SK-N-SH (cell line): ENCODE measurements around the gene MAEA. TPM values are rescaled to one million over a fixed set of nuclear protein-coding genes. Genes with fewer than 3 reads are reported as not detected.

ENCODE experiments used
- CTCF ChIA-PET: fragments of 300-600, 350-600 bp; formaldehyde crosslinking; extraction: SDS; loops from one replicate; lab custom pipeline; 2021; lab: Yijun Ruan, JAX
- POLR2A ChIA-PET: fragments of 350-600 bp; sonication (Branson Sonifier 250); formaldehyde crosslinking; extraction: SDS; loops from one replicate; lab custom pipeline; 2020; ENCODE audit warnings: antibody characterized with exemption, inconsistent platforms; lab: Yijun Ruan, JAX
- DNase-seq: peaks from one replicate; pipeline ENCODE4 v3.0.0; 2012
- H2AFZ ChIP-seq: fragments of 200-600 bp; sonication (generic); 2 replicates; pipeline ENCODE4 v1.8.1; 2016; ENCODE audit warnings: antibody characterized with exemption, mild to moderate bottlenecking, low read depth
- H3F3A ChIP-seq: fragments of 200-600 bp; sonication (generic); replicated peaks from 2 replicates; pipeline ENCODE3; 2016; ENCODE audit warnings: antibody characterized with exemption, mild to moderate bottlenecking; ENCODE audit not compliant: insufficient read depth
- H3K27ac ChIP-seq, 2 experiments: fragments of 200-500 bp in 1 of 2; fragments of 200-600 bp in 1 of 2; sonication (Bioruptor generic) in 1 of 2; sonication (generic), shearing (Covaris generic) in 1 of 2; 2 replicates each; pipeline versions ENCODE4 v1.5.1 to v1.6.1; 2014 to 2016; ENCODE audit warnings: low read depth in 2 of 2, inconsistent platforms in 1 of 2, low read length in 1 of 2, mild to moderate bottlenecking in 1 of 2, mixed read lengths in 1 of 2
- H3K27me3 ChIP-seq: fragments of 200-600 bp; sonication (generic), shearing (Covaris generic); 2 replicates; pipeline ENCODE4 v1.6.1; 2016; ENCODE audit warnings: mixed run types; ENCODE audit not compliant: insufficient read depth
- H3K36me3 ChIP-seq, 2 experiments: fragments of 200-500 bp in 1 of 2; fragments of 200-600 bp in 1 of 2; sonication (Bioruptor generic) in 1 of 2; sonication (generic) in 1 of 2; replicated peaks in 1 of 2; 2 replicates each; pipeline versions ENCODE3 to v1.5.1; 2014 to 2016; ENCODE audit warnings: low read length in 1 of 2, mild to moderate bottlenecking in 1 of 2; ENCODE audit not compliant: insufficient read depth in 2 of 2, control insufficient read depth in 1 of 2
- H3K4me1 ChIP-seq, 2 experiments: fragments of 200-500 bp in 1 of 2; fragments of 200-600 bp in 1 of 2; sonication (Bioruptor generic) in 1 of 2; sonication (generic), shearing (Covaris generic) in 1 of 2; 2 replicates each; pipeline versions ENCODE4 v1.5.1 to v1.6.1; 2014 to 2016; ENCODE audit warnings: low read depth in 1 of 2, low read length in 1 of 2, mixed run types in 1 of 2; ENCODE audit not compliant: insufficient read depth in 2 of 2, control insufficient read depth in 1 of 2
- H3K4me2 ChIP-seq: fragments of 200-600 bp; sonication (generic), shearing (Covaris generic); 2 replicates; pipeline ENCODE4 v1.6.1; 2017; ENCODE audit warnings: mixed run types
- H3K4me3 ChIP-seq, 2 experiments: fragments of 200-500 bp in 1 of 2; fragments of 200-600 bp in 1 of 2; sonication (Bioruptor generic) in 1 of 2; sonication (generic), shearing (Covaris generic) in 1 of 2; 2 replicates each; pipeline versions ENCODE4 v1.5.1 to v1.8.1; 2014 to 2016; ENCODE audit warnings: low read depth in 2 of 2, inconsistent platforms in 1 of 2, low read length in 1 of 2, mild to moderate bottlenecking in 1 of 2, mixed read lengths in 1 of 2, moderate library complexity in 1 of 2
- H3K79me2 ChIP-seq: fragments of 200-600 bp; sonication (generic); 2 replicates; pipeline ENCODE4 v1.8.1; 2017; ENCODE audit warnings: mild to moderate bottlenecking; ENCODE audit not compliant: insufficient read depth
- H3K9ac ChIP-seq: fragments of 200-600 bp; sonication (generic); 2 replicates; pipeline ENCODE4 v1.6.1; 2017; ENCODE audit warnings: mixed run types
- H3K9me2 ChIP-seq: fragments of 200-600 bp; sonication (generic); 2 replicates; pipeline ENCODE4 v1.6.1; 2017; ENCODE audit warnings: mixed run types
- H3K9me3 ChIP-seq: fragments of 200-600 bp; sonication (generic); 2 replicates; pipeline ENCODE4 v1.6.1; 2017; ENCODE audit warnings: mixed run types, mild to moderate bottlenecking, moderate library complexity
- H4K20me1 ChIP-seq: fragments of 200-600 bp; sonication (generic); 2 replicates; pipeline ENCODE4 v1.6.1; 2017; ENCODE audit warnings: mild to moderate bottlenecking, mixed run types; ENCODE audit not compliant: insufficient read depth
- CHD2 ChIP-seq: fragments of 150-350 bp; IDR thresholded peaks from 2 replicates; pipeline ENCODE4 v1.6.1; 2018; ENCODE audit warnings: low read length; ENCODE audit not compliant: partially characterized antibody
- FOSL2 ChIP-seq: IDR thresholded peaks from 2 replicates; pipeline ENCODE4 v1.4.0; 2012; ENCODE audit warnings: low read depth, mild to moderate bottlenecking, moderate library complexity, borderline replicate concordance
- FOXJ3 ChIP-seq: sonication (generic); formaldehyde crosslinking; IDR thresholded peaks from 2 replicates; pipeline ENCODE4 v1.5.1; 2020; ENCODE audit warnings: mild to moderate bottlenecking, missing genetic modification reagents
- IRF3 ChIP-seq: fragments of 150-350 bp; IDR thresholded peaks from 2 replicates; pipeline ENCODE4 v1.6.1; 2016; ENCODE audit warnings: mild to moderate bottlenecking, low read depth, low read length
- MEF2A ChIP-seq: IDR thresholded peaks from 2 replicates; pipeline ENCODE4 v1.4.0; 2012; ENCODE audit warnings: low read depth, borderline replicate concordance
- NFIC ChIP-seq: IDR thresholded peaks from 2 replicates; pipeline ENCODE4 v1.4.0; 2012; ENCODE audit warnings: borderline replicate concordance
- PBX3 ChIP-seq: IDR thresholded peaks from 2 replicates; pipeline ENCODE4; 2012
- POLR2AphosphoS5 ChIP-seq: IDR thresholded peaks from 2 replicates; pipeline ENCODE4 v1.6.1; 2012; ENCODE audit warnings: low read depth, low read length
- RXRA ChIP-seq: IDR thresholded peaks from 2 replicates; pipeline ENCODE4 v1.4.0; 2012; ENCODE audit warnings: low read depth, mild to moderate bottlenecking, borderline replicate concordance
- SMC3 ChIP-seq: IDR thresholded peaks from 2 replicates; pipeline ENCODE4 v1.6.1; 2012; ENCODE audit warnings: low read depth, low read length, improper control_type of control experiment
- TCF12 ChIP-seq: IDR thresholded peaks from 2 replicates; pipeline ENCODE4 v1.4.0; 2012
- TEAD4 ChIP-seq: IDR thresholded peaks from 2 replicates; pipeline ENCODE4 v1.4.0; 2012; ENCODE audit warnings: mild to moderate bottlenecking, borderline replicate concordance; ENCODE audit not compliant: insufficient read depth
- WGBS: methylation state at CpG from one replicate; pipeline ENCODE4 v1.1.6; 2017; ENCODE audit warnings: low lambda C conversion rate; 5-methylcytosine and 5-hydroxymethylcytosine counted together
- polyA plus RNA-seq, 3 experiments: library from polyadenylated mRNA; depleted of rRNA; stranded (reverse); fragments of >200 nt; gene quantifications; 2 replicates each; pipeline ENCODE4 v1.2.3, GENCODE V29; 2012

The MAEA gene
- polyA plus RNA-seq, 1 of the 3 experiments (the other 2 are of a cell fraction), result 128 TPM

- POLR2A ChIA-PET, result no interaction called here
- no peak overlapping the region for H3K9ac ChIP-seq
- TF ChIP-seq TEAD4 (no peak), NFIC (no peak), POLR2AphosphoS5 (no peak), RXRA (no peak), FOSL2 (no peak), SMC3 (no peak), MEF2A (no peak), IRF3 (no peak), FOXJ3 (CRISPR knock-in tag) (no peak), CHD2 (no peak)
- TF ChIP-seq, all 33 proteins: peak for 0
- no peak overlapping the region for H3K27ac ChIP-seq
- H3K9me2 ChIP-seq, result no peaks in the 10 kb centered on the region
- H3K79me2 ChIP-seq, result peaks cover 84% of the 10 kb centered on the region
- no peaks in the 10 kb centered on the region for H3K9me3 ChIP-seq
- no peak overlapping the region for H2AFZ ChIP-seq
- peaks cover 0 to 14% of the 10 kb centered on the region in 2 experiments for H3K36me3 ChIP-seq
- WGBS, result 94% methylated on average over 11 of the region's 15 CpGs
- DNase-seq, result no peak
- no peak overlapping the region for H3K4me3 ChIP-seq
- H3K4me1 ChIP-seq, result peaks cover 0 to 19% of the 10 kb centered on the region in 2 experiments; a peak in 2 of 4 replicates
- H3K4me2 ChIP-seq, result no peak overlapping the region
- H3F3A ChIP-seq, result no peaks in the 10 kb centered on the region
- CTCF ChIA-PET, result no interaction called here
- peaks cover 72% of the 10 kb centered on the region for H4K20me1 ChIP-seq
- no peaks in the 10 kb centered on the region for H3K27me3 ChIP-seq
Measured at GRCh38 chr4:1293991-1294390, 4.3 kb downstream of the MAEA start.

GRCh38 chr4:1294424-1294823 lies 4.7 kb downstream of the MAEA start:
- no peak overlapping the region for H3K4me2 ChIP-seq
- no peak overlapping the region for H2AFZ ChIP-seq
- H3K9ac ChIP-seq, result no peak overlapping the region
- H3F3A ChIP-seq, result no peaks in the 10 kb centered on the region
- H3K27ac ChIP-seq, result no peak overlapping the region
- H3K4me1 ChIP-seq, result peaks cover 0 to 19% of the 10 kb centered on the region in 2 experiments; a peak in 2 of 4 replicates
- ChIA-PET POLR2A (no interaction called here), CTCF (no interaction called here)
- peaks cover 88% of the 10 kb centered on the region for H3K79me2 ChIP-seq
- DNase-seq, result no peak
- H3K9me2 ChIP-seq, result no peaks in the 10 kb centered on the region
- H3K9me3 ChIP-seq, result no peaks in the 10 kb centered on the region
- H3K27me3 ChIP-seq, result no peaks in the 10 kb centered on the region
- 78% methylated on average over 8 of the region's 14 CpGs for WGBS
- H3K36me3 ChIP-seq, result peaks cover 0 to 14% of the 10 kb centered on the region in 2 experiments
- H4K20me1 ChIP-seq, result peaks cover 76% of the 10 kb centered on the region
- no peak overlapping the region for H3K4me3 ChIP-seq
- TF ChIP-seq TCF12 (no peak), PBX3 (no peak), FOXJ3 (CRISPR knock-in tag) (no peak), CHD2 (no peak), RXRA (no peak)
